Epidermal melanocyte (primary cell): ENCODE data around the gene UTY.
"Not testable (repeated sequence)": the region's sequence is repeated elsewhere in the genome, so short reads cannot be mapped to it uniquely, and the experiment has no call there.

Source experiments
- DNase-seq: peaks from one replicate; pipeline ENCODE4 v3.0.0; 2011; ENCODE audit warnings: low spot score; ENCODE audit not compliant: insufficient read length

The UTY gene

DNA sequence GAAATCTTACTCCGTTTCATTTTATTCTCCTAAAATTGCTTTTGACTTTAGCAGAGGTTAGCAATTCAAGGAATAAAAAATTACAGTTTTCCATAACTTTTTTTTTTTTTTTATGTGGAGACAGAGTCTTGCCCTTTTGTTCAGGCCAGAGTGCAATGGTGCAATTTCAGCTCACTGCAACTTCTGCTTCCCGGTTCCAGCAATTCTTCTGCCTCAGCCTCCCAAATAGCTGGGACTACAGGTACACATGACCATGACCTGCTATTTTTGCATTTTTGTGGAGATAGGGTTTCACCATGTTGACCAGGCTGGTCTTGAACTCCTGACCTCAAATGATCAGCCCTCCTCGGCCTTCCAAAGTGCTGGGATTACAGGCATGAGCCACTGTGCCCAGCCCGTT, 179.0 kb downstream of the UTY start:
- DNase-seq, result no peak

- no peak for DNase-seq
Observed at GRCh38 chrY:13299411-13299810, 180.4 kb downstream of the UTY start.

DNA sequence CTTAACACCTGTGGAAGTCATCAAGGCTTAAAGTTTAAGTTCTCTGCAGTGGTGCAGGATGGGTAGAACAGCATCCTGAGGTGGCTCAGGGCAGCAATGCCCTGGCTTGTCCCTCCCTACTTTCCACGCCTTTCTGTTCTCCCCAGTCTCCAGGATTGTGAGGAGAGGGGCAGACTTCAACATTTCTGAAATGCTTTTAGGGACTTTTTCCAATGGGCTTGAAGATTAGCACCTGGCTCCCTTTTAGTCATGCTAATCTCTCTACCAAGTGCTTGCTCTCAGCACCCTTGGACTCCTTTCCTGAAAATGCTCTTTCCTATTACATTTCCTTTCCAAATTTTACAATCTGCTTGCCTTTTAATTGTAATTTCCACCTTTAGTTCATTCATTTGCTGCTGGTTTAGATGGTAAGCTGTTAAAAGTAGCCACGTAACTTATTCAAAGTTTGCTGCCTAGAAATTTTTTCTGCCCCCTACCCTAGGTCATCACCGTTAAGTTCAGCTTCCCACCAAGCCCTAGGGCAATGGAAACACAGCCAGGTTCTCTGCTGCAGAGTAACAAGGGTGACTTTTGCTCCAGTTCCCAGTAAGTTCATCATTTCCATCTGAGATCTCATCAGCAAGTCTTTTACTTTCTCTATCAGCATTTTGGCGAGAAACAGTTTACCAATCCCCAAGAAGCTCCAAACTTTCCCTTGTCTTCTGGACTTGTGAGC, 183.5 kb downstream of the UTY start:
- DNase-seq, result no peak

GRCh38 chrY:13295026-13295425, 184.8 kb downstream of the UTY start:
- no peak for DNase-seq

GRCh38 chrY:13291199-13291598, 188.6 kb downstream of the UTY start:
- no peak for DNase-seq

- not testable (repeated sequence) for DNase-seq
Observed at GRCh38 chrY:13282151-13283054, 197.4 kb downstream of the UTY start.

DNA sequence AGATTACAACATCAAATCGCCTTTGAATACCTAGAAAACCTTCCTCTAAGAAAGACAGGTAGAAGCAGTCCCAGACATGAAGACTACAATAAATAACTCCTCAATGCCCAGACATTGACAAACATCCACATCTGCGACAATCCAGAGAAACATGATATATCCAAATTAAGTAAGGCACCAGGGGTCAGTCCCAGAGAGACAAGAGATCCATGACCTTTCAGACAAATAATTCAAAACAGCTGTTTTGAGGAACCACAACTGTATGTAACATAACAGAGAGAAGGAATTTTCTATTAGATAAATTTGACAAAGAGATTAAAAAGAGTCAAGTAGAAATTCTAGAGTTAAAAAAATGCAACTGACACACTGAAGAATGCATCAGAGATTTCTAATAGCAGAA, 200.3 kb downstream of the UTY start:
- DNase-seq, result no peak

- DNase-seq, result no peak
Observed at GRCh38 chrY:13271706-13272105, 208.1 kb downstream of the UTY start.

DNA sequence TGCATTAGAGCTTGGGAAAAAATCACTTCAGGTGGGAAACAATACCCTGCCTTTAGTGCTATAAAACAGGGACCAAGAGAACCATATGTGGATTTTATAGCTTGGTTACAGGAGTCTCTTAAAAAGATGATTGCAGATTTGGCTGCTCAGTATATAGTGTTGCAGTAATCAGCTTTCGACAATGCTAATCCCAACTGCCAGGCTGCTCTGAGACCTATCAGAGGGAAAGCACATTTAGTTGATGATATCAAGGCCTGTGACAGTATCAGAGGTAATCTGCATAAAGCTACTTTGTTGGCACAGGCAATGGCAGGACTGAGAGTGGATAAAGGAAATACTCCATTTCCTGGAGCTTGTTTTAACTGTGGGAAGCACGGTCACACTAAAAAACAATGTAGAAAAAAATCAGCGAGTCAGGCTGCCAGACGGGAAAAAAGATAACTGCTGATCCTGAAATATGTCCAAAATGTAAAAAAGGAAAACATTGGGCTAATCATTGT, 225.8 kb downstream of the UTY start:
- DNase-seq, result not testable (repeated sequence)

- no peak for DNase-seq
Observed at GRCh38 chrY:13250421-13250820, 229.4 kb downstream of the UTY start.

- no peak for DNase-seq
Observed at GRCh38 chrY:13243716-13244115, 236.1 kb downstream of the UTY start.

GRCh38 chrY:13233901-13234300, 245.9 kb downstream of the UTY start:
- DNase-seq, result no peak

- no peak for DNase-seq
Observed at GRCh38 chrY:13233118-13233517, 246.7 kb downstream of the UTY start.

GRCh38 chrY:13227354-13227953, 252.4 kb downstream of the UTY start:
- DNase-seq, result no peak

DNA sequence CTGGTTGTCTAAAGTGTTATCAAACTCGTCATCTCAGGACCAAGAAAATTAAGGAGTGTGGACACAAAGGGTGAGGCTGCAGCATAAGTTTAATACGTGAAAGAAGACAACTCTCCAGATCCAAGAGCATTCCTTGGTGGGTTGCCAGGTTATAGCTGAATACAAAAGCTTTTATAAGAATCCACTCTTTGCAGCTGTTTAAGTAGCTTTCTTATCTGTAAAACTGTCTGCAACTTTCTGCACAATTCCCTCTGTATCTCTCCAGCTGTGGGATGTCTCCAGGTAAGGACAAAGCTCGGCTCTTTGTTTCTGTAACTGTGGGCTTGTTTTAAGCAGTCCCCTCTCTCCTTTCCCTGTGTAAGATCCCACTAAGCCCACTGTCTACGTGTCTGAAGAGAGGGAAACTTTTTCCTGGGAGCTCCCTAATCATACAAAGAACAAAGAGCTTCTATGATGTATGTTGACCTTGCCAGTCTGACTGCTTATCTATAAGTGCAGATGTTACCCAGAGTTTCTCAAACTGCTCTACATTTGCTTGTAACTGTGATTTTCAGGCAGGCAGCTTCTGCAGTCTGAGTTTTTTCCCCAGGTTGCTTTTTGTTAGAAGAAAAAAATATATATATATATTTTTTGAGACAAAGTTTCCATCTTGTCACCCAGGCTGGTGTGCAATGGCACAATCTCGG, 268.7 kb downstream of the UTY start:
- DNase-seq, result no peak

GRCh38 chrY:13205214-13205613, 274.6 kb downstream of the UTY start:
- no peak for DNase-seq
